H1 (cell line): ENCODE results near the gene TPPP2. TPM values are rescaled to one million over a fixed set of nuclear protein-coding genes. Genes with fewer than 3 reads are reported as not detected.

ENCODE experiments used
- CTBP2 ChIP-seq: IDR thresholded peaks from 2 replicates; pipeline ENCODE4 v1.7.0; 2011; ENCODE audit warnings: borderline replicate concordance, mild to moderate bottlenecking, moderate library complexity, mixed read lengths, low read length; ENCODE audit not compliant: insufficient read depth, insufficient read length
- HDAC2 ChIP-seq, 2 experiments: fragments of 300-600 bp in 1 of 2; sonication (generic) in 1 of 2; IDR thresholded peaks; 2 replicates each; pipeline ENCODE4 v1.6.1; 2011 to 2012; ENCODE audit warnings: low read depth in 2 of 2, low read length in 2 of 2, mild to moderate bottlenecking in 2 of 2, moderate library complexity in 2 of 2, borderline replicate concordance in 1 of 2, inconsistent platforms in 1 of 2
- KDM5A ChIP-seq: fragments of 200-600 bp; IDR thresholded peaks from 2 replicates; pipeline ENCODE4 v1.7.1; 2012; ENCODE audit warnings: mild to moderate bottlenecking, low read length, inconsistent platforms, mixed read lengths
- MAFK ChIP-seq: IDR thresholded peaks from 2 replicates; pipeline ENCODE4 v1.6.1; 2012; ENCODE audit warnings: low read depth, mild to moderate bottlenecking, improper control_type of control experiment, low read length
- TAF1 ChIP-seq: IDR thresholded peaks from 2 replicates; pipeline ENCODE4 v1.6.1; 2011; ENCODE audit warnings: mild to moderate bottlenecking, low read depth, low read length
- TAF7 ChIP-seq: optimal IDR thresholded peaks from 2 replicates; pipeline ENCODE3; 2011; ENCODE audit warnings: low read depth, mild to moderate bottlenecking, inconsistent platforms, low read length, moderate library complexity, borderline replicate concordance
- TBP ChIP-seq: IDR thresholded peaks from 2 replicates; pipeline ENCODE4 v1.6.1; 2011; ENCODE audit warnings: low read depth, low read length, improper control_type of control experiment
- polyA plus RNA-seq, 7 experiments: library from polyadenylated mRNA; depleted of rRNA in 3 of 7; stranded (reverse) in 5 of 7; unstranded in 2 of 7; fragments of >200 nt in 5 of 7; fragments of 200-250 nt in 2 of 7; gene quantifications; 1 replicate in 5 of 7; 2 replicates in 1 of 7; 4 replicates in 1 of 7; pipeline versions ENCODE4 v1.2.1 to v1.2.3, GENCODE V29; 2011 to 2013; ENCODE audit warnings: missing spikeins in 2 of 7, mixed read lengths in 2 of 7
- total RNA-seq: library from RNA; stranded (reverse); fragmentation: NEBNext Ultra II Directional; extraction: Animal tissue kit (Norgen Biotek cat#: 25700); gene quantifications from 2 replicates; pipeline ENCODE4 v1.2.1, GENCODE V29; 2021
- TF ChIP-seq, protein P1 (sequence below): fragments of 300-600 bp; sonication (generic); IDR thresholded peaks from 2 replicates; pipeline ENCODE4 v1.7.1; 2012; ENCODE audit warnings: low read length, moderate library complexity, mild to moderate bottlenecking, inconsistent platforms; ENCODE audit not compliant: insufficient replicate concordance
- TF ChIP-seq, protein P2 (sequence below): IDR thresholded peaks from 2 replicates; pipeline ENCODE4 v1.6.1; 2011; ENCODE audit warnings: low read depth, mild to moderate bottlenecking, low read length; ENCODE audit not compliant: insufficient read depth
- TF ChIP-seq, protein P3 (sequence below): IDR thresholded peaks from 2 replicates; pipeline ENCODE4 v1.6.1; 2012; ENCODE audit warnings: inconsistent platforms

Gene TPPP2
- total and polyA plus RNA-seq, 2 of the 8 experiments (the other 6 are each of a cell fraction or from before 2014, with no cell fraction given) = not detected

DNA sequence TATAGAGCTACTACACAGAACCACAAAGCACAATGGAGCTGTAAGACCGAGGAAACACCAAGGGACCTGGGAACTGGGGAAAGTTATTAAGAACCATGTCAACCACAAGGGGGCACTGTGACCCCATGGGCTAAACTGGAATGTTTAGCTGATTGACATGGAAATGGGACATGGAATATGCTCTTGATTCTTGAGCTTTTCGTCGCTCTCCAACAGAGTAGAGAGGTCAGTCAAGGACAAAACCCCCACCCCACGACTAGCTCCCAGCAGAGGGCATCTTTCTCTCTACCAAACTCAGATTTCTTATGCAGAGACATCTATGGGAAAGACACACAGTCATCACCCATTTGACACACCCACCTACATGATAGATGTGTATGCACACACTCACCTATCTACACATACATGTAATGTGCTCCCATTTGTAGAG, 15.2 kb upstream of the TPPP2 start (continued):
- TF ChIP-seq, protein P1, sequence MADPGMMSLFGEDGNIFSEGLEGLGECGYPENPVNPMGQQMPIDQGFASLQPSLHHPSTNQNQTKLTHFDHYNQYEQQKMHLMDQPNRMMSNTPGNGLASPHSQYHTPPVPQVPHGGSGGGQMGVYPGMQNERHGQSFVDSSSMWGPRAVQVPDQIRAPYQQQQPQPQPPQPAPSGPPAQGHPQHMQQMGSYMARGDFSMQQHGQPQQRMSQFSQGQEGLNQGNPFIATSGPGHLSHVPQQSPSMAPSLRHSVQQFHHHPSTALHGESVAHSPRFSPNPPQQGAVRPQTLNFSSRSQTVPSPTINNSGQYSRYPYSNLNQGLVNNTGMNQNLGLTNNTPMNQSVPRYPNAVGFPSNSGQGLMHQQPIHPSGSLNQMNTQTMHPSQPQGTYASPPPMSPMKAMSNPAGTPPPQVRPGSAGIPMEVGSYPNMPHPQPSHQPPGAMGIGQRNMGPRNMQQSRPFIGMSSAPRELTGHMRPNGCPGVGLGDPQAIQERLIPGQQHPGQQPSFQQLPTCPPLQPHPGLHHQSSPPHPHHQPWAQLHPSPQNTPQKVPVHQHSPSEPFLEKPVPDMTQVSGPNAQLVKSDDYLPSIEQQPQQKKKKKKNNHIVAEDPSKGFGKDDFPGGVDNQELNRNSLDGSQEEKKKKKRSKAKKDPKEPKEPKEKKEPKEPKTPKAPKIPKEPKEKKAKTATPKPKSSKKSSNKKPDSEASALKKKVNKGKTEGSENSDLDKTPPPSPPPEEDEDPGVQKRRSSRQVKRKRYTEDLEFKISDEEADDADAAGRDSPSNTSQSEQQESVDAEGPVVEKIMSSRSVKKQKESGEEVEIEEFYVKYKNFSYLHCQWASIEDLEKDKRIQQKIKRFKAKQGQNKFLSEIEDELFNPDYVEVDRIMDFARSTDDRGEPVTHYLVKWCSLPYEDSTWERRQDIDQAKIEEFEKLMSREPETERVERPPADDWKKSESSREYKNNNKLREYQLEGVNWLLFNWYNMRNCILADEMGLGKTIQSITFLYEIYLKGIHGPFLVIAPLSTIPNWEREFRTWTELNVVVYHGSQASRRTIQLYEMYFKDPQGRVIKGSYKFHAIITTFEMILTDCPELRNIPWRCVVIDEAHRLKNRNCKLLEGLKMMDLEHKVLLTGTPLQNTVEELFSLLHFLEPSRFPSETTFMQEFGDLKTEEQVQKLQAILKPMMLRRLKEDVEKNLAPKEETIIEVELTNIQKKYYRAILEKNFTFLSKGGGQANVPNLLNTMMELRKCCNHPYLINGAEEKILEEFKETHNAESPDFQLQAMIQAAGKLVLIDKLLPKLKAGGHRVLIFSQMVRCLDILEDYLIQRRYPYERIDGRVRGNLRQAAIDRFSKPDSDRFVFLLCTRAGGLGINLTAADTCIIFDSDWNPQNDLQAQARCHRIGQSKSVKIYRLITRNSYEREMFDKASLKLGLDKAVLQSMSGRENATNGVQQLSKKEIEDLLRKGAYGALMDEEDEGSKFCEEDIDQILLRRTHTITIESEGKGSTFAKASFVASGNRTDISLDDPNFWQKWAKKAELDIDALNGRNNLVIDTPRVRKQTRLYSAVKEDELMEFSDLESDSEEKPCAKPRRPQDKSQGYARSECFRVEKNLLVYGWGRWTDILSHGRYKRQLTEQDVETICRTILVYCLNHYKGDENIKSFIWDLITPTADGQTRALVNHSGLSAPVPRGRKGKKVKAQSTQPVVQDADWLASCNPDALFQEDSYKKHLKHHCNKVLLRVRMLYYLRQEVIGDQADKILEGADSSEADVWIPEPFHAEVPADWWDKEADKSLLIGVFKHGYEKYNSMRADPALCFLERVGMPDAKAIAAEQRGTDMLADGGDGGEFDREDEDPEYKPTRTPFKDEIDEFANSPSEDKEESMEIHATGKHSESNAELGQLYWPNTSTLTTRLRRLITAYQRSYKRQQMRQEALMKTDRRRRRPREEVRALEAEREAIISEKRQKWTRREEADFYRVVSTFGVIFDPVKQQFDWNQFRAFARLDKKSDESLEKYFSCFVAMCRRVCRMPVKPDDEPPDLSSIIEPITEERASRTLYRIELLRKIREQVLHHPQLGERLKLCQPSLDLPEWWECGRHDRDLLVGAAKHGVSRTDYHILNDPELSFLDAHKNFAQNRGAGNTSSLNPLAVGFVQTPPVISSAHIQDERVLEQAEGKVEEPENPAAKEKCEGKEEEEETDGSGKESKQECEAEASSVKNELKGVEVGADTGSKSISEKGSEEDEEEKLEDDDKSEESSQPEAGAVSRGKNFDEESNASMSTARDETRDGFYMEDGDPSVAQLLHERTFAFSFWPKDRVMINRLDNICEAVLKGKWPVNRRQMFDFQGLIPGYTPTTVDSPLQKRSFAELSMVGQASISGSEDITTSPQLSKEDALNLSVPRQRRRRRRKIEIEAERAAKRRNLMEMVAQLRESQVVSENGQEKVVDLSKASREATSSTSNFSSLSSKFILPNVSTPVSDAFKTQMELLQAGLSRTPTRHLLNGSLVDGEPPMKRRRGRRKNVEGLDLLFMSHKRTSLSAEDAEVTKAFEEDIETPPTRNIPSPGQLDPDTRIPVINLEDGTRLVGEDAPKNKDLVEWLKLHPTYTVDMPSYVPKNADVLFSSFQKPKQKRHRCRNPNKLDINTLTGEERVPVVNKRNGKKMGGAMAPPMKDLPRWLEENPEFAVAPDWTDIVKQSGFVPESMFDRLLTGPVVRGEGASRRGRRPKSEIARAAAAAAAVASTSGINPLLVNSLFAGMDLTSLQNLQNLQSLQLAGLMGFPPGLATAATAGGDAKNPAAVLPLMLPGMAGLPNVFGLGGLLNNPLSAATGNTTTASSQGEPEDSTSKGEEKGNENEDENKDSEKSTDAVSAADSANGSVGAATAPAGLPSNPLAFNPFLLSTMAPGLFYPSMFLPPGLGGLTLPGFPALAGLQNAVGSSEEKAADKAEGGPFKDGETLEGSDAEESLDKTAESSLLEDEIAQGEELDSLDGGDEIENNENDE = no peak
- TF ChIP-seq HDAC2 (IDR thresholded peaks at IDR 0.05; ENCODE audit: borderline replicate concordance in 1 of 2, low read depth in 2 of 2, low read length in 2 of 2) = no peak
- TF ChIP-seq, protein P2, sequence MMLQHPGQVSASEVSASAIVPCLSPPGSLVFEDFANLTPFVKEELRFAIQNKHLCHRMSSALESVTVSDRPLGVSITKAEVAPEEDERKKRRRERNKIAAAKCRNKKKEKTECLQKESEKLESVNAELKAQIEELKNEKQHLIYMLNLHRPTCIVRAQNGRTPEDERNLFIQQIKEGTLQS = no peak
- no peak for TF ChIP-seq TAF1
- TF ChIP-seq TAF7 = no peak
- TF ChIP-seq, protein P3, sequence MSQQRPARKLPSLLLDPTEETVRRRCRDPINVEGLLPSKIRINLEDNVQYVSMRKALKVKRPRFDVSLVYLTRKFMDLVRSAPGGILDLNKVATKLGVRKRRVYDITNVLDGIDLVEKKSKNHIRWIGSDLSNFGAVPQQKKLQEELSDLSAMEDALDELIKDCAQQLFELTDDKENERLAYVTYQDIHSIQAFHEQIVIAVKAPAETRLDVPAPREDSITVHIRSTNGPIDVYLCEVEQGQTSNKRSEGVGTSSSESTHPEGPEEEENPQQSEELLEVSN = no peak
- no peak for TF ChIP-seq KDM5A
- no peak for TF ChIP-seq CTBP2
- TF ChIP-seq TBP = no peak
- no peak for TF ChIP-seq MAFK
